Measurements from ENCODE around the gene AK1. TPM values are rescaled to one million over a fixed set of nuclear protein-coding genes. Genes with fewer than 3 reads are reported as not detected.

The AK1 gene
- total and polyA plus RNA-seq, 9 of the 15 experiments (the other 6 are each of a cell fraction or from before 2014, with no cell fraction given) = 10.1 to 71.8 (median 39.0) TPM

GRCh38 chr9:127877566-127877998 lies at the start of gene AK1 (continued):
- TF ChIP-seq TFE3 (CRISPR knock-in tag; IDR thresholded peaks at IDR 0.05) = no peak
- TF ChIP-seq RB1 (IDR thresholded peaks at IDR 0.05; ENCODE audit: low read depth) = peak; percentile 60; the same call in 1 of the 2 replicates
- no peak for TF ChIP-seq ZKSCAN8 (CRISPR knock-in tag; IDR thresholded peaks at IDR 0.05)
- TF ChIP-seq E2F8 (IDR thresholded peaks at IDR 0.05; ENCODE audit: low read depth, partially characterized antibody) = no peak
- TF ChIP-seq PTTG1 (tag; IDR thresholded peaks at IDR 0.05; ENCODE audit: low read depth) = no peak
- TF ChIP-seq SAP30 (IDR thresholded peaks at IDR 0.05; ENCODE audit: borderline replicate concordance, insufficient read depth, low read depth, low read length, poor library complexity, severe bottlenecking) = peak; percentile 25
- TF ChIP-seq SRSF9 (IDR thresholded peaks at IDR 0.05; ENCODE audit: borderline replicate concordance, low read depth, low read length) = no peak
- no peak for TF ChIP-seq THRA (IDR thresholded peaks at IDR 0.05)
- no peak for TF ChIP-seq CCNT2 (IDR thresholded peaks at IDR 0.05; ENCODE audit: borderline replicate concordance, extremely low read depth, insufficient read length, low read depth, low read length)
- TF ChIP-seq RREB1 (CRISPR knock-in tag; IDR thresholded peaks at IDR 0.05) = no peak
- TF ChIP-seq SNRNP70 (optimal IDR thresholded peaks at IDR 0.05; ENCODE audit: low read depth, low read length) = no peak
- no peak for TF ChIP-seq NCOA1 (IDR thresholded peaks at IDR 0.05; ENCODE audit: low read depth)
- TF ChIP-seq GATA2 (CRISPR knock-in tag; IDR thresholded peaks at IDR 0.05) = no peak
- TF ChIP-seq DIDO1 (tag; IDR thresholded peaks at IDR 0.05; ENCODE audit: low read depth) = no peak
